SH-SY5Y (cell line): ENCODE data around the gene OTC.

ENCODE experiments used
- GATA2 ChIP-seq: IDR thresholded peaks from 2 replicates; pipeline ENCODE4 v1.6.1; 2011; ENCODE audit warnings: mild to moderate bottlenecking, low read depth, low read length
- GATA3 ChIP-seq: IDR thresholded peaks from 2 replicates; pipeline ENCODE4 v1.6.1; 2011; ENCODE audit warnings: low read depth, mild to moderate bottlenecking, low read length, moderate library complexity

- TF ChIP-seq GATA2 (no peak), GATA3 (no peak)
Observed at GRCh38 chrX:38435130-38435529, 82.7 kb downstream of the OTC start.
